Measurements from ENCODE around the gene KIAA0408. TPM values are rescaled to one million over a fixed set of nuclear protein-coding genes. Genes with fewer than 3 reads are reported as not detected.
"Not testable (repeated sequence)": the region's sequence is repeated elsewhere in the genome, so short reads cannot be mapped to it uniquely, and the experiment has no call there.

KIAA0408 gene
- total RNA-seq, 1 donor from 2014 or later, result 0.91 TPM

- Mint-ChIP-seq H3K9me3 (ENCODE audit: low read depth) (no peaks in the 10 kb centered on the region), H3K4me1 (ENCODE audit: low read depth) (no peaks in the 10 kb centered on the region), H3K27ac (no peak overlapping the region), H3K27me3 (no peaks in the 10 kb centered on the region), H3K4me3 (ENCODE audit: low read depth) (no peak overlapping the region), H3K36me3 (ENCODE audit: insufficient read depth) (no peaks in the 10 kb centered on the region)
- DNase-seq (ENCODE audit: low spot score, unreplicated experiment), result no peak
- no peak for TF ChIP-seq CTCF (IDR thresholded peaks at IDR 0.05; ENCODE audit: unreplicated experiment)
Measured at GRCh38 chr6:127436578-127437110, 22.5 kb downstream of the KIAA0408 start.

DNA sequence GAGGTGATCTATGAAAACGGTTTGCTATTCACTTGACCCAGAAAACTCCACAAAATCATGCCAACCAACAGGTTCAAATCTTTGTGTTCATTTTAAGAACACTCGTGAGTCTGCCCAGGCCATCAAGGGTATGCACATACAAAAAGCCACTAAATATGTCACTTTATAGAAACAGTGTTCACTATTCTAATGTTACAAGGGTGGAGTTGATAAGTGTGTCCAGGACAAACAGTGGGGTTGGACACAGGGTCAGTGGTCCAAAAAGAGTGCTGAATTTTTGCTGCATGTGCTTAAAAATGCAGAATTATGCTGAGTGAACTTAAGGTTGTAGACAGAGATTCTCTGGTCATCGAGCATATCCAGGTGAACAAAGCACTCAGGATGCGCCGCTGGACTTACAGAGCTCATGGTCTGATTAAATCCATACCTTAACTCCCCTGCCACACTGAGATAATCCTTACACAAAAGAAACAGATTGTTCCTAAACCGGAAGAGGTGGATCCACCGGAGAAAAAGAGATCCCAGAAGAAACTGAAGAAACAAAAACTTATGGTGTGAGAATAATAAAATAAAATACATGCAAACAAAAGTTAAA, 23.5 kb downstream of the KIAA0408 start:
- no peaks in the 10 kb centered on the region for H3K4me1 Mint-ChIP-seq (ENCODE audit: low read depth)
- H3K36me3 Mint-ChIP-seq (ENCODE audit: insufficient read depth), result no peaks in the 10 kb centered on the region
- DNase-seq (ENCODE audit: low spot score, unreplicated experiment), result no peak
- H3K4me3 Mint-ChIP-seq (ENCODE audit: low read depth), result no peak overlapping the region
- no peak for TF ChIP-seq CTCF (IDR thresholded peaks at IDR 0.05; ENCODE audit: unreplicated experiment)
- H3K27me3 Mint-ChIP-seq, result no peaks in the 10 kb centered on the region
- no peak overlapping the region for H3K27ac Mint-ChIP-seq
- no peaks in the 10 kb centered on the region for H3K9me3 Mint-ChIP-seq (ENCODE audit: low read depth)

- H3K9me3 Mint-ChIP-seq (ENCODE audit: low read depth), result peaks cover 4% of the 10 kb centered on the region
- H3K36me3 Mint-ChIP-seq (ENCODE audit: insufficient read depth), result no peaks in the 10 kb centered on the region
- H3K4me3 Mint-ChIP-seq (ENCODE audit: low read depth), result no peak overlapping the region
- no peak for TF ChIP-seq CTCF (IDR thresholded peaks at IDR 0.05; ENCODE audit: unreplicated experiment)
- H3K27ac Mint-ChIP-seq, result no peak overlapping the region
- H3K27me3 Mint-ChIP-seq, result no peaks in the 10 kb centered on the region
- no peak for DNase-seq (ENCODE audit: low spot score, unreplicated experiment)
- H3K4me1 Mint-ChIP-seq (ENCODE audit: low read depth), result no peaks in the 10 kb centered on the region
Measured at GRCh38 chr6:127434651-127435050, 24.5 kb downstream of the KIAA0408 start.

- H3K9me3 Mint-ChIP-seq (ENCODE audit: low read depth), result peaks cover 12% of the 10 kb centered on the region
- not testable (repeated sequence) for DNase-seq (ENCODE audit: low spot score, unreplicated experiment); H3K27me3 Mint-ChIP-seq; H3K4me3 Mint-ChIP-seq (ENCODE audit: low read depth); H3K27ac Mint-ChIP-seq; H3K36me3 Mint-ChIP-seq (ENCODE audit: insufficient read depth); H3K4me1 Mint-ChIP-seq (ENCODE audit: low read depth)
Measured at GRCh38 chr6:127428562-127428961, 30.6 kb downstream of the KIAA0408 start.

GRCh38 chr6:127423921-127424320, 35.3 kb downstream of the KIAA0408 start:
- peaks cover 1% of the 10 kb centered on the region for H3K4me1 Mint-ChIP-seq (ENCODE audit: low read depth)
- H3K4me3 Mint-ChIP-seq (ENCODE audit: low read depth), result no peak overlapping the region
- DNase-seq (ENCODE audit: low spot score, unreplicated experiment), result no peak
- TF ChIP-seq CTCF (IDR thresholded peaks at IDR 0.05; ENCODE audit: unreplicated experiment), result no peak
- H3K27ac Mint-ChIP-seq, result no peak overlapping the region
- peaks cover 2% of the 10 kb centered on the region for H3K36me3 Mint-ChIP-seq (ENCODE audit: insufficient read depth)
- H3K9me3 Mint-ChIP-seq (ENCODE audit: low read depth), result peaks cover 5% of the 10 kb centered on the region
- H3K27me3 Mint-ChIP-seq, result no peaks in the 10 kb centered on the region

- DNase-seq (ENCODE audit: low spot score, unreplicated experiment); H3K4me3 Mint-ChIP-seq (ENCODE audit: low read depth); H3K27ac Mint-ChIP-seq; H3K36me3 Mint-ChIP-seq (ENCODE audit: insufficient read depth); H3K27me3 Mint-ChIP-seq; H3K9me3 Mint-ChIP-seq (ENCODE audit: low read depth); H3K4me1 Mint-ChIP-seq (ENCODE audit: low read depth): not testable (repeated sequence)
Measured at GRCh38 chr6:127421164-127421563, 38.0 kb downstream of the KIAA0408 start.
